GM18498 (cell line): Measurements from ENCODE around the gene FAF1.

Source experiments
- ATAC-seq: cut with Tn5 transposase; IDR thresholded peaks from one replicate; pipeline ENCODE4 v1.9.1; 2021; ENCODE audit warnings: mild to moderate bottlenecking, moderate library complexity; ENCODE audit not compliant: unreplicated experiment

Gene FAF1

GRCh38 chr1:50978144-50978851 is 18.2 kb upstream of the FAF1 start:
- peak; percentile 51 for ATAC-seq

GRCh38 chr1:50977575-50978143 is 17.6 kb upstream of the FAF1 start:
- peak; percentile 68 for ATAC-seq

- peak; percentile 55 for ATAC-seq
Measured at GRCh38 chr1:50976890-50977574, 17.0 kb upstream of the FAF1 start.

- peak; percentile 9 for ATAC-seq
Measured at GRCh38 chr1:50976111-50976889, 16.2 kb upstream of the FAF1 start.

GRCh38 chr1:50975436-50975835 is 15.4 kb upstream of the FAF1 start:
- no peak for ATAC-seq

GRCh38 chr1:50974618-50974935 is 14.5 kb upstream of the FAF1 start:
- no peak for ATAC-seq

GRCh38 chr1:50973875-50974617 is 14.0 kb upstream of the FAF1 start:
- no peak for ATAC-seq

GRCh38 chr1:50973255-50973654 is 13.2 kb upstream of the FAF1 start:
- ATAC-seq = no peak

GRCh38 chr1:50972766-50973165 is 12.7 kb upstream of the FAF1 start:
- ATAC-seq = no peak

GRCh38 chr1:50971748-50972305 is 11.8 kb upstream of the FAF1 start:
- no peak for ATAC-seq

GRCh38 chr1:50970931-50971582 is 11.0 kb upstream of the FAF1 start:
- ATAC-seq = no peak

- ATAC-seq = no peak
Measured at GRCh38 chr1:50970509-50970887, 10.4 kb upstream of the FAF1 start.

GRCh38 chr1:50969611-50970508 is 9.8 kb upstream of the FAF1 start, which contains the start of gene CDKN2C:
TSS of gene CDKN2C (plus strand) at chr1:50970245. CDS start at chr1:50970369, 124 bp downstream.
- peak; percentile 28 for ATAC-seq

GRCh38 chr1:50968821-50969610 is 8.9 kb upstream of the FAF1 start:
- ATAC-seq = peak; percentile 26

GRCh38 chr1:50968158-50968820 is 8.2 kb upstream of the FAF1 start:
- ATAC-seq = peak; percentile 70

- no peak for ATAC-seq
Measured at GRCh38 chr1:50967416-50968157, 7.5 kb upstream of the FAF1 start.

- ATAC-seq = no peak
Measured at GRCh38 chr1:50966991-50967390, 6.9 kb upstream of the FAF1 start.
